CD4-positive, alpha-beta T cell (primary cell): ENCODE results near the gene LRRC52. TPM values are rescaled to one million over a fixed set of nuclear protein-coding genes. Genes with fewer than 3 reads are reported as not detected.

Source experiments
- ATAC-seq: fragments of 200-7000 bp; cut with Tn5 transposase; one replicate; pipeline ENCODE4 v1.10.0; 2022; ENCODE audit warnings: mild to moderate bottlenecking; ENCODE audit not compliant: poor library complexity
- CTCF ChIA-PET: fragments of 350-600 bp; sonication (Branson Sonifier 250); formaldehyde crosslinking; loops from one replicate; lab custom pipeline; 2021; ENCODE audit warnings: antibody characterized with exemption, inconsistent platforms; lab: Charles Lee
- POLR2A ChIA-PET: fragments of 350-600 bp; sonication (Branson Sonifier 250); formaldehyde crosslinking; loops from one replicate; lab custom pipeline; 2021; ENCODE audit warnings: antibody characterized with exemption, inconsistent platforms; lab: Charles Lee
- DNase-seq, 14 experiments: peaks; one replicate each; pipeline ENCODE4 v3.0.0-alpha.2; 2013 to 2020; ENCODE audit warnings: mixed read lengths in 2 of 14
- H3K27ac ChIP-seq, 2 donors: one replicate each; pipeline versions ENCODE4 v1.5.1 to v1.7.0; 2013; ENCODE audit warnings: low read length in 2 of 2, low read depth in 1 of 2, mild to moderate bottlenecking in 1 of 2
- H3K27me3 ChIP-seq, 2 experiments: 1 replicate in 1 of 2; 2 replicates in 1 of 2; pipeline versions ENCODE4 v1.6.1 to v1.7.0; 2013; ENCODE audit warnings: low read length in 2 of 2, control low read depth in 1 of 2, mild to moderate bottlenecking in 1 of 2, moderate library complexity in 1 of 2; ENCODE audit not compliant: insufficient read depth in 2 of 2, control insufficient read depth in 1 of 2
- H3K36me3 ChIP-seq: one replicate; pipeline ENCODE4 v1.6.1; 2013; ENCODE audit warnings: low read length, control low read depth; ENCODE audit not compliant: insufficient read depth
- H3K4me1 ChIP-seq: one replicate; pipeline ENCODE4 v1.6.1; 2013; ENCODE audit warnings: low read length, control low read depth; ENCODE audit not compliant: insufficient read depth
- H3K4me3 ChIP-seq: one replicate; pipeline ENCODE4 v1.5.1; 2013; ENCODE audit warnings: mild to moderate bottlenecking, low read length, moderate library complexity
- H3K9me3 ChIP-seq, 2 experiments: 1 replicate in 1 of 2; 2 replicates in 1 of 2; pipeline versions ENCODE4 v1.6.1 to v1.7.0; 2013; ENCODE audit warnings: low read length in 2 of 2, mild to moderate bottlenecking in 2 of 2, control low read depth in 1 of 2, moderate library complexity in 1 of 2; ENCODE audit not compliant: control insufficient read depth in 1 of 2, insufficient read depth in 1 of 2
- H3K27ac Mint-ChIP-seq: one replicate; pipeline ENCODE4 v1.8.0; 2020; ENCODE audit warnings: mixed read lengths
- H3K27me3 Mint-ChIP-seq: one replicate; pipeline ENCODE4 v1.8.0; 2021; ENCODE audit warnings: mixed read lengths
- H3K36me3 Mint-ChIP-seq: one replicate; pipeline ENCODE4 v1.8.0; 2021; ENCODE audit warnings: low read depth, mixed read lengths
- H3K4me1 Mint-ChIP-seq: one replicate; pipeline ENCODE4 v1.8.0; 2021; ENCODE audit warnings: low read depth, mixed read lengths
- H3K4me3 Mint-ChIP-seq: one replicate; pipeline ENCODE4 v1.8.0; 2020; ENCODE audit warnings: mild to moderate bottlenecking, mixed read lengths
- H3K9me3 Mint-ChIP-seq: one replicate; pipeline ENCODE4 v1.8.0; 2020; ENCODE audit warnings: mixed read lengths
- intact Hi-C, 2 experiments: fragments of 100-400 bp; cut with DNase I in 1 of 2; cut with micrococcal nuclease in 1 of 2; formaldehyde crosslinking; loops; one replicate each; pipeline versions ENCODE4 v1.15.1 to v1.9.0; 2023 to 2025; cut with DNase I, micrococcal nuclease
- total RNA-seq, 174 experiments: library from RNA in 2 of 174; stranded (reverse) in 2 of 174; gene quantifications; one replicate each; pipeline ENCODE4 v1.2.3 and lab custom pipeline; 2021 to 2026
- TF ChIP-seq, protein P1 (sequence below): fragments of 200-600 bp; IDR thresholded peaks from one replicate; pipeline ENCODE4 v1.8.0; 2022; ENCODE audit warnings: antibody characterized with exemption, mild to moderate bottlenecking

Gene LRRC52
- total RNA-seq, 2 experiments from 2014 or later, result not detected

DNA sequence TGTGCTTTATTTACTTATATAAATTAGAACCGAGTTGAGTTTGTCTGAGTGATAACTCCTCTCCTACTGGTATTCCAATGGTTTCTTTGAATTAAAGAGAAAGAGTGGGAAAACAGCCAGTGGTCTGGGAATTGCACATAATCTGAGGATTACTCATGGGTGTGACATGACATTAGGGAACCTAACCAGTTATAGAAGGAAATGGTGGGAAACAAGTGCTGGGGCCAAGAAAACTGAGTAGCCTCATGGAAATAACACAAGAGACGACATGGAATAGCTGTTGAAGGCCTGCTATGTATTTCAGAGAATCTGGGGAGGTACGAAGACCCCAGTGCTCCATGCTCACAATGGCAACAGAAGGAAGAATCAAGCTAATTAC, 41.8 kb upstream of the LRRC52 start:
- ChIA-PET CTCF (no interaction called here), POLR2A (no interaction called here)
- peaks cover 47% of the 10 kb centered on the region for H3K27me3 Mint-ChIP-seq
- Histone ChIP-seq H3K9me3 (no peaks in the 10 kb centered on the region), H3K27ac (no peak overlapping the region), H3K4me3 (no peak overlapping the region), H3K27me3 (peaks cover 3 to 9% of the 10 kb centered on the region in 2 experiments), H3K36me3 (no peaks in the 10 kb centered on the region), H3K4me1 (no peaks in the 10 kb centered on the region)
- TF ChIP-seq, protein P1, sequence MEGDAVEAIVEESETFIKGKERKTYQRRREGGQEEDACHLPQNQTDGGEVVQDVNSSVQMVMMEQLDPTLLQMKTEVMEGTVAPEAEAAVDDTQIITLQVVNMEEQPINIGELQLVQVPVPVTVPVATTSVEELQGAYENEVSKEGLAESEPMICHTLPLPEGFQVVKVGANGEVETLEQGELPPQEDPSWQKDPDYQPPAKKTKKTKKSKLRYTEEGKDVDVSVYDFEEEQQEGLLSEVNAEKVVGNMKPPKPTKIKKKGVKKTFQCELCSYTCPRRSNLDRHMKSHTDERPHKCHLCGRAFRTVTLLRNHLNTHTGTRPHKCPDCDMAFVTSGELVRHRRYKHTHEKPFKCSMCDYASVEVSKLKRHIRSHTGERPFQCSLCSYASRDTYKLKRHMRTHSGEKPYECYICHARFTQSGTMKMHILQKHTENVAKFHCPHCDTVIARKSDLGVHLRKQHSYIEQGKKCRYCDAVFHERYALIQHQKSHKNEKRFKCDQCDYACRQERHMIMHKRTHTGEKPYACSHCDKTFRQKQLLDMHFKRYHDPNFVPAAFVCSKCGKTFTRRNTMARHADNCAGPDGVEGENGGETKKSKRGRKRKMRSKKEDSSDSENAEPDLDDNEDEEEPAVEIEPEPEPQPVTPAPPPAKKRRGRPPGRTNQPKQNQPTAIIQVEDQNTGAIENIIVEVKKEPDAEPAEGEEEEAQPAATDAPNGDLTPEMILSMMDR, result no peak
- H3K4me3 Mint-ChIP-seq, result no peak overlapping the region
- H3K36me3 Mint-ChIP-seq, result no peaks in the 10 kb centered on the region
- H3K27ac Mint-ChIP-seq, result no peak overlapping the region
- no peaks in the 10 kb centered on the region for H3K4me1 Mint-ChIP-seq
- DNase-seq (no peak), ATAC-seq (no peak)
- intact Hi-C loops, result no loop called here
- H3K9me3 Mint-ChIP-seq, result no peaks in the 10 kb centered on the region

DNA sequence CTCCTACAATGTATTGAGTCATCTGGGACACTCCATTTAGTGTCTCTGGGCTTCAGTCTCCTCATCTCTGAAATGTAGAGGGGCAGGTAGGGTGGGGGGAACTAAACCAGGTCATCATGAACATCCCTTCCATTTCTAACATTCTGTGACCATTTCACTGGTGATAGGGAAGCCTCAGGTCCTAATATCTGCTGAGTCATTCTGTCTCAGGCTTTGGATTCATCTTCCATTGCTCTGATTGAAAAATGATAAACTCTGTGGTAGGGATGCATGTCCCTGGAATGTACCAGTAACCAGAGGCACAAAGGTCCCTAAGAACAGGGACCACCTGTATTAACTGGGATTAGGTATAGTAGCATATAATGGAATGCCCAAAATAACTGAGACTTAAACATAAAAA, 36.2 kb upstream of the LRRC52 start:
- no peaks in the 10 kb centered on the region for H3K9me3 ChIP-seq
- DNase-seq (no peak), ATAC-seq (no peak)
- H3K36me3 ChIP-seq, result no peaks in the 10 kb centered on the region
- Mint-ChIP-seq H3K4me1 (no peaks in the 10 kb centered on the region), H3K36me3 (no peaks in the 10 kb centered on the region), H3K27ac (no peak overlapping the region), H3K27me3 (peaks cover 33% of the 10 kb centered on the region), H3K9me3 (no peaks in the 10 kb centered on the region), H3K4me3 (no peak overlapping the region)
- H3K4me1 ChIP-seq, result no peaks in the 10 kb centered on the region
- H3K27me3 ChIP-seq, result no peaks in the 10 kb centered on the region
- no peak overlapping the region for H3K27ac ChIP-seq
- ChIA-PET POLR2A (no interaction called here), CTCF (no interaction called here)
- intact Hi-C loops, result no loop called here
- no peak overlapping the region for H3K4me3 ChIP-seq
- TF ChIP-seq, protein P1, result no peak

DNA sequence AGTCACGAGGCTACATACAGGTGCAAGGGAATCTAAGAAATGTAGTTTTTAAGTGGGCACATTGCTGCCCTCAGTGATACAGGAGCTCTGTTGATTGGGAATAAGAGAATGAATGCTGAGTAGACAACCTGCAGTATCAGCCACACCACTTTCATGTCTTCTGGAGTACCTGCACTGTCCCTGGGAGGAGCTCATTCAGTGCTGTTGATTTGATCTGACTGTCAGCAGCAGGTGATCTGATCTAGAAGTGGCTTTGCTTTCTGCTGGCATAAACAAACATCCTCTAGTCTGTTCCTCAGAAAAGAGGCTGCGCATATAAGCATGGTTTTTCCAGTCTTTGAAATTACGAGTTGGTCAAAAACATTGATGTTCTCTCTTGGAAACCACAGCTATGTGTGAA, 35.5 kb upstream of the LRRC52 start:
- Histone ChIP-seq H3K4me3 (no peak overlapping the region), H3K9me3 (no peaks in the 10 kb centered on the region), H3K27me3 (no peaks in the 10 kb centered on the region), H3K36me3 (no peaks in the 10 kb centered on the region), H3K27ac (no peak overlapping the region), H3K4me1 (no peaks in the 10 kb centered on the region)
- ChIA-PET CTCF (no interaction called here), POLR2A (no interaction called here)
- Mint-ChIP-seq H3K27me3 (peaks cover 30% of the 10 kb centered on the region), H3K36me3 (no peaks in the 10 kb centered on the region), H3K4me3 (no peak overlapping the region), H3K9me3 (no peaks in the 10 kb centered on the region), H3K27ac (no peak overlapping the region), H3K4me1 (no peaks in the 10 kb centered on the region)
- ATAC-seq (no peak), DNase-seq (no peak)
- intact Hi-C loops, result no loop called here
- TF ChIP-seq, protein P1, result no peak
